H1 (cell line): ENCODE measurements around the gene PRR35. TPM values are rescaled to one million over a fixed set of nuclear protein-coding genes. Genes with fewer than 3 reads are reported as not detected.

Experiments used
- CTCF ChIA-PET: fragments of 300-600 bp; sonication (Branson Sonifier 250); formaldehyde crosslinking; loops from one replicate; lab custom pipeline; 2021; ENCODE audit not compliant: partially characterized antibody; lab: Charles Lee
- POLR2A ChIA-PET: fragments of 300-600 bp; sonication (Branson Sonifier 250); formaldehyde crosslinking; loops from one replicate; lab custom pipeline; 2021; ENCODE audit warnings: inconsistent platforms; ENCODE audit not compliant: partially characterized antibody; lab: Charles Lee
- DNase-seq, 2 experiments: peaks; one replicate each; pipeline versions ENCODE4 v3.0.0 to v3.0.0-alpha.2; 2010 to 2022; ENCODE audit warnings: low spot score in 2 of 2, low read depth in 1 of 2, mixed read lengths in 1 of 2
- FAIRE-seq: peaks from 2 replicates; lab custom pipeline; 2011; peaks lifted over from hg19 to GRCh38; lab: Jason Lieb, UNC
- H2AFZ ChIP-seq: 2 replicates; pipeline ENCODE4 v1.8.1; 2012; ENCODE audit warnings: low read length, inconsistent platforms
- H2AK5ac ChIP-seq: 2 replicates; pipeline ENCODE4 v1.6.1; 2013; ENCODE audit warnings: low read depth, low read length
- H2BK120ac ChIP-seq: replicated peaks from 2 replicates; pipeline ENCODE3; 2013; ENCODE audit warnings: low read depth, low read length, inconsistent platforms
- H2BK12ac ChIP-seq: 2 replicates; pipeline ENCODE4 v1.6.1; 2013; ENCODE audit warnings: low read depth, low read length
- H2BK15ac ChIP-seq: 2 replicates; pipeline ENCODE4 v1.6.1; 2013; ENCODE audit warnings: low read length
- H2BK20ac ChIP-seq: 2 replicates; pipeline ENCODE4 v1.6.1; 2013; ENCODE audit warnings: low read length
- H2BK5ac ChIP-seq: 2 replicates; pipeline ENCODE4 v1.6.1; 2013; ENCODE audit warnings: low read depth, low read length
- H3K14ac ChIP-seq: 2 replicates; pipeline ENCODE4 v1.6.1; 2013; ENCODE audit warnings: inconsistent platforms; ENCODE audit not compliant: insufficient read length
- H3K18ac ChIP-seq: 2 replicates; pipeline ENCODE4 v1.6.1; 2013; ENCODE audit warnings: low read length; ENCODE audit errors: extremely low read depth
- H3K23ac ChIP-seq: 2 replicates; pipeline ENCODE4 v1.6.1; 2013; ENCODE audit warnings: inconsistent platforms; ENCODE audit not compliant: insufficient read length
- H3K23me2 ChIP-seq: 2 replicates; pipeline ENCODE4 v1.6.1; 2013; ENCODE audit warnings: low read depth, low read length
- H3K27ac ChIP-seq: 2 replicates; pipeline ENCODE4 v1.6.1; 2011; ENCODE audit warnings: low read depth, low read length, inconsistent platforms
- H3K27me3 ChIP-seq, 4 experiments: replicated peaks in 1 of 4; 1 replicate in 1 of 4; 2 replicates in 3 of 4; pipeline versions ENCODE4 v1.6.1 to v1.8.1; 2011 to 2013; ENCODE audit warnings: low read length in 3 of 4, mild to moderate bottlenecking in 3 of 4, inconsistent platforms in 2 of 4, mixed read lengths in 2 of 4, moderate library complexity in 1 of 4; ENCODE audit not compliant: control insufficient read depth in 3 of 4, insufficient read depth in 3 of 4; ENCODE audit errors: extremely low read depth in 1 of 4
- H3K36me3 ChIP-seq, 4 experiments: 2 replicates each; pipeline versions ENCODE4 v1.6.1 to v1.8.1; 2011 to 2013; ENCODE audit warnings: mild to moderate bottlenecking in 4 of 4, low read length in 3 of 4, moderate library complexity in 2 of 4, control low read depth in 1 of 4, inconsistent platforms in 1 of 4; ENCODE audit not compliant: insufficient read depth in 4 of 4, control insufficient read depth in 2 of 4
- H3K4ac ChIP-seq: replicated peaks from 2 replicates; pipeline ENCODE3; 2013; ENCODE audit warnings: low read length, low read depth, mixed read lengths, inconsistent platforms; ENCODE audit not compliant: insufficient read length
- H3K4me1 ChIP-seq, 4 experiments: replicated peaks in 1 of 4; 1 replicate in 1 of 4; 2 replicates in 3 of 4; pipeline versions ENCODE4 v1.6.1 to v1.8.1; 2011 to 2013; ENCODE audit warnings: low read length in 3 of 4, inconsistent platforms in 2 of 4, mixed read lengths in 1 of 4; ENCODE audit not compliant: insufficient read depth in 4 of 4, control insufficient read depth in 3 of 4
- H3K4me2 ChIP-seq, 2 experiments: 2 replicates each; pipeline versions ENCODE4 v1.6.1 to v1.8.1; 2011 to 2013; ENCODE audit warnings: low read depth in 2 of 2, low read length in 2 of 2, control low read depth in 1 of 2, inconsistent platforms in 1 of 2, mild to moderate bottlenecking in 1 of 2; ENCODE audit not compliant: insufficient read depth in 1 of 2
- H3K4me3 ChIP-seq, 4 experiments: fragments of 200-600, 300-600 bp in 1 of 4; sonication (generic), shearing (Covaris generic), sonication (Bioruptor Twin) in 1 of 4; 2 replicates each; pipeline versions ENCODE4 v1.5.1 to v1.8.1; 2011 to 2016; ENCODE audit warnings: low read length in 4 of 4, low read depth in 3 of 4, control low read depth in 2 of 4, inconsistent platforms in 2 of 4, mild to moderate bottlenecking in 2 of 4, mixed read lengths in 1 of 4, moderate library complexity in 1 of 4; ENCODE audit not compliant: insufficient read depth in 2 of 4; ENCODE audit errors: extremely low read depth in 1 of 4
- H3K56ac ChIP-seq: replicated peaks from 2 replicates; pipeline ENCODE3; 2013; ENCODE audit warnings: low read depth, mild to moderate bottlenecking, mixed read lengths, low read length, inconsistent platforms; ENCODE audit not compliant: insufficient read length
- H3K79me1 ChIP-seq: 2 replicates; pipeline ENCODE4 v1.6.1; 2013; ENCODE audit warnings: low read depth, low read length, control low read depth
- H3K79me2 ChIP-seq, 2 experiments: 2 replicates each; pipeline versions ENCODE4 v1.6.1 to v1.8.1; 2012 to 2013; ENCODE audit warnings: low read length in 2 of 2, mild to moderate bottlenecking in 2 of 2, inconsistent platforms in 1 of 2; ENCODE audit not compliant: insufficient read depth in 2 of 2, control insufficient read depth in 1 of 2
- H3K9ac ChIP-seq, 4 experiments: replicated peaks in 1 of 4; 1 replicate in 1 of 4; 2 replicates in 3 of 4; pipeline versions ENCODE4 v1.6.1 to v1.8.1; 2011 to 2013; ENCODE audit warnings: low read depth in 3 of 4, low read length in 3 of 4, control low read depth in 2 of 4, mild to moderate bottlenecking in 2 of 4, moderate library complexity in 2 of 4, inconsistent platforms in 1 of 4; ENCODE audit errors: extremely low read depth in 1 of 4
- H3K9me3 ChIP-seq, 2 experiments: 2 replicates each; pipeline versions ENCODE4 v1.6.1 to v1.8.1; 2012 to 2013; ENCODE audit warnings: mild to moderate bottlenecking in 2 of 2, moderate library complexity in 2 of 2, control low read depth in 1 of 2, inconsistent platforms in 1 of 2, low read depth in 1 of 2, low read length in 1 of 2, mixed read lengths in 1 of 2; ENCODE audit not compliant: insufficient read depth in 2 of 2
- H4K20me1 ChIP-seq, 2 experiments: replicated peaks in 1 of 2; 2 replicates each; pipeline versions ENCODE3 to v1.8.1; 2011 to 2013; ENCODE audit warnings: inconsistent platforms in 2 of 2, low read length in 2 of 2, mild to moderate bottlenecking in 1 of 2; ENCODE audit not compliant: insufficient read depth in 2 of 2, control insufficient read depth in 1 of 2
- H4K5ac ChIP-seq: 2 replicates; pipeline ENCODE4 v1.6.1; 2013; ENCODE audit warnings: low read length, low read depth, mixed read lengths, inconsistent platforms; ENCODE audit not compliant: insufficient read length
- H4K8ac ChIP-seq: 2 replicates; pipeline ENCODE4 v1.8.0; 2013; ENCODE audit warnings: mild to moderate bottlenecking, moderate library complexity, low read length, inconsistent platforms; ENCODE audit not compliant: insufficient read depth; ENCODE audit errors: extremely low read depth
- H4K91ac ChIP-seq: replicated peaks from 2 replicates; pipeline ENCODE3; 2013; ENCODE audit warnings: low read length, mixed read lengths, inconsistent platforms; ENCODE audit not compliant: insufficient read length
- ASH2L ChIP-seq: fragments of 200-600, 300-600 bp; sonication (generic); IDR thresholded peaks from one replicate; pipeline ENCODE4 v1.7.1; 2017; ENCODE audit warnings: low read length
- CEBPB ChIP-seq: IDR thresholded peaks from 2 replicates; pipeline ENCODE4 v1.6.1; 2012; ENCODE audit warnings: low read depth, low read length
- CREB1 ChIP-seq: IDR thresholded peaks from 2 replicates; pipeline ENCODE4 v1.6.1; 2012; ENCODE audit warnings: inconsistent platforms
- HDAC2 ChIP-seq, 2 experiments: fragments of 300-600 bp in 1 of 2; sonication (generic) in 1 of 2; IDR thresholded peaks; 2 replicates each; pipeline ENCODE4 v1.6.1; 2011 to 2012; ENCODE audit warnings: low read depth in 2 of 2, low read length in 2 of 2, mild to moderate bottlenecking in 2 of 2, moderate library complexity in 2 of 2, borderline replicate concordance in 1 of 2, inconsistent platforms in 1 of 2
- JUND ChIP-seq: IDR thresholded peaks from 2 replicates; pipeline ENCODE4 v1.6.1; 2011; ENCODE audit warnings: mild to moderate bottlenecking, improper control_type of control experiment, low read length
- NANOG ChIP-seq: IDR thresholded peaks from 2 replicates; pipeline ENCODE4 v1.6.1; 2011; ENCODE audit warnings: low read length, low read depth, mild to moderate bottlenecking, inconsistent platforms; ENCODE audit not compliant: insufficient read depth, poor library complexity, severe bottlenecking
- RFX5 ChIP-seq: IDR thresholded peaks from 2 replicates; pipeline ENCODE4 v1.6.1; 2011; ENCODE audit warnings: low read depth, low read length, improper control_type of control experiment, borderline replicate concordance
- SAP30 ChIP-seq: fragments of 300-600 bp; sonication (generic); IDR thresholded peaks from 2 replicates; pipeline ENCODE4 v1.7.1; 2012; ENCODE audit warnings: low read length, moderate library complexity, mild to moderate bottlenecking, inconsistent platforms; ENCODE audit not compliant: insufficient read depth, insufficient replicate concordance
- SIN3A ChIP-seq, 2 experiments: IDR thresholded peaks in 1 of 2; conservative IDR thresholded peaks in 1 of 2; 2 replicates each; pipeline ENCODE4 v1.6.1; 2011 to 2012; ENCODE audit warnings: low read length in 2 of 2, improper control_type of control experiment in 1 of 2, low read depth in 1 of 2, mild to moderate bottlenecking in 1 of 2
- SP1 ChIP-seq: IDR thresholded peaks from 2 replicates; pipeline ENCODE4 v1.6.1; 2011; ENCODE audit warnings: low read depth, low read length
- SP4 ChIP-seq: IDR thresholded peaks from 2 replicates; pipeline ENCODE4 v1.6.1; 2012; ENCODE audit warnings: low read length, inconsistent platforms
- TEAD4 ChIP-seq: IDR thresholded peaks from 2 replicates; pipeline ENCODE4 v1.6.1; 2012; ENCODE audit warnings: low read depth, low read length, inconsistent platforms, mixed read lengths
- WGBS, 2 experiments: shearing (Covaris generic) in 1 of 2; methylation state at CpG; one replicate each; pipeline versions ENCODE4 v1.1.6 to v1.1.7; 2013 to 2015; ENCODE audit warnings: low lambda C conversion rate in 2 of 2, mixed read lengths in 2 of 2, inconsistent platforms in 1 of 2, low coverage in 1 of 2, missing lambda C conversion rate in 1 of 2; ENCODE audit not compliant: insufficient replicate concordance in 2 of 2, insufficient coverage in 1 of 2, insufficient read length in 1 of 2; ENCODE audit errors: extremely low coverage in 1 of 2, missing lambda C conversion rate in 1 of 2; 5-methylcytosine and 5-hydroxymethylcytosine counted together
- polyA plus RNA-seq, 7 experiments: library from polyadenylated mRNA; depleted of rRNA in 3 of 7; stranded (reverse) in 5 of 7; unstranded in 2 of 7; fragments of >200 nt in 5 of 7; fragments of 200-250 nt in 2 of 7; gene quantifications; 1 replicate in 5 of 7; 2 replicates in 1 of 7; 4 replicates in 1 of 7; pipeline versions ENCODE4 v1.2.1 to v1.2.3, GENCODE V29; 2011 to 2013; ENCODE audit warnings: missing spikeins in 2 of 7, mixed read lengths in 2 of 7
- total RNA-seq: library from RNA; stranded (reverse); fragmentation: NEBNext Ultra II Directional; extraction: Animal tissue kit (Norgen Biotek cat#: 25700); gene quantifications from 2 replicates; pipeline ENCODE4 v1.2.1, GENCODE V29; 2021

Gene PRR35
- total and polyA plus RNA-seq, 2 of the 8 experiments (the other 6 are each of a cell fraction or from before 2014, with no cell fraction given), result 0.38 to 0.50 TPM

DNA sequence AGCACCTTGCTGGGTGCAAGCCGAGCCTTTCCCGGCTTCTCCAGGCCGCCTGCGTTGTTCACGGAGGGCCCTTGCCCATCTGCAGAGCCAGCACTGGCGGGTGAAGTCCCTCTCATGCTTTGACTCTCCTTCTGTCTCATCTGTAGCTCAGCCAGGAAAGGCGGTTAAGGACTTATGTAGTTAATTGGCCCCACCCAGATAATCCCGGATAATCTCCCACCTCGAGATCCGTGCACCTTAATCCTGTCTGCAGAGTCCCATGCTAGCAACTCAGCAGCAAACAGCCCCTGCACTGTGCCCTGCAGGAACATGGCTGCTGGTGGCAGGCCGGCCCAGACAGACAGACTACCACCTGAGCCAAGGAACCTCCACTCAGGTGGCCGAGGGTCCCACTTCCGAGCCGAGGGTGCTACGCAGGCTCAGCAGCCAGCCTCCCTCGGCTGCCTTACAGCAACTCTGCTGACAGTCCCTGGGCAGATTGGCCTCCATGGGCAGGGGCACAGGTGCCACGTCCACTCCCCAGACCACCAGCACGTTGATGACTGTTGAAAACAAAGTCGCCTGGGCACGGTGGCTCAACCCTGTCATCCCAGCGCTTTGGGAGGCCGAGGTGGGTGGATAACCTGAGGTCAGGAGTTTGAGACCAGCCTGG is 46.6 kb downstream of the PRR35 start:
- POLR2A ChIA-PET, result no interaction called here
- CTCF ChIA-PET, result interaction anchor here (1.0 to 5.2 kb wide), 4 partner anchors 11 to 32 kb away, joined by 3 to 29 read pairs (median 5); no protein-coding TSS in a partner anchor
- 96% methylated on average over 20 of the region's 22 CpGs; no CpG with 5 or more reads in 1 of the 2 experiments for WGBS, 2 experiments

More for the DNA sequence above, 46.6 kb downstream of the PRR35 start:
- Histone ChIP-seq H3K4ac (no peak overlapping the region), H3K27me3 (no peaks in the 10 kb centered on the region), H3K23me2 (no peaks in the 10 kb centered on the region), H2BK20ac (no peak overlapping the region), H2BK120ac (no peak overlapping the region), H3K36me3 (no peaks in the 10 kb centered on the region), H3K14ac (no peak overlapping the region), H2AK5ac (no peak overlapping the region), H4K8ac (no peak overlapping the region; the same call in 1 of the 2 replicates), H3K9me3 (peaks cover 7 to 9% of the 10 kb centered on the region in 2 experiments; a peak in 3 of 4 replicates), H3K9ac (no peak overlapping the region), H2BK5ac (no peak overlapping the region), H3K79me2 (peaks cover 2 to 3% of the 10 kb centered on the region in 2 experiments; a peak in 2 of 4 replicates), H4K5ac (no peak overlapping the region), H3K4me1 (no peaks in the 10 kb centered on the region; a peak in 1 of 7 replicates), H4K20me1 (peaks cover 0 to 9% of the 10 kb centered on the region in 2 experiments), H4K91ac (no peak overlapping the region), H2BK15ac (no peak overlapping the region), H3K18ac (no peak overlapping the region), H3K56ac (no peak overlapping the region), H3K4me2 (no peak overlapping the region), H3K4me3 (no peak overlapping the region), H3K79me1 (peaks cover 6% of the 10 kb centered on the region), H2BK12ac (no peak overlapping the region), H2AFZ (no peak overlapping the region), H3K27ac (no peak overlapping the region), H3K23ac (no peak overlapping the region)
- FAIRE-seq, result no peak
- no peak for DNase-seq
- TF ChIP-seq JUND, result no peak
- TF ChIP-seq SP4, result no peak
- no peak for TF ChIP-seq HDAC2 (IDR thresholded peaks at IDR 0.05; ENCODE audit: borderline replicate concordance in 1 of 2, low read depth in 2 of 2, low read length in 2 of 2)
- TF ChIP-seq SIN3A (conservative IDR thresholded peaks at IDR 0.05 in 1 of 2, IDR thresholded peaks at IDR 0.05 in 1 of 2; ENCODE audit: low read depth in 1 of 2, low read length in 2 of 2), result no peak
- no peak for TF ChIP-seq SP1
- TF ChIP-seq TEAD4, result no peak
- no peak for TF ChIP-seq NANOG
- no peak for TF ChIP-seq RFX5
- TF ChIP-seq ASH2L, result no peak
- TF ChIP-seq CEBPB, result no peak
- no peak for TF ChIP-seq SAP30
- TF ChIP-seq CREB1, result no peak
